Tibial nerve (tissue), 4 donors: ENCODE data around the gene RNF14. TPM values are rescaled to one million over a fixed set of nuclear protein-coding genes. Genes with fewer than 3 reads are reported as not detected.
"Not testable (repeated sequence)": the region's sequence is repeated elsewhere in the genome, so short reads cannot be mapped to it uniquely, and the experiment has no call there.

Source experiments
- DNase-seq, 2 donors: peaks; one replicate each; pipeline ENCODE4 v3.0.0-alpha.2; 2019; ENCODE audit warnings: low spot score in 2 of 2
- H3K27ac ChIP-seq, 4 donors: fragments of 200-600 bp; sonication (generic) in 3 of 4; one replicate each; pipeline ENCODE4 v1.5.1; 2017 to 2019; ENCODE audit warnings: mild to moderate bottlenecking in 1 of 4
- H3K27me3 ChIP-seq, 2 donors: fragments of 200-600 bp; sonication (generic) in 1 of 2; one replicate each; pipeline versions ENCODE4 v1.5.1 to v1.6.0; 2017 to 2019
- H3K36me3 ChIP-seq, 3 donors: fragments of 200-600 bp; sonication (generic); one replicate each; pipeline ENCODE4 v1.5.1; 2018 to 2019
- H3K4me1 ChIP-seq, 4 donors: fragments of 200-600 bp; sonication (generic) in 3 of 4; one replicate each; pipeline ENCODE4 v1.5.1; 2017 to 2019
- H3K4me3 ChIP-seq, 4 donors: fragments of 200-600 bp; sonication (generic) in 3 of 4; one replicate each; pipeline ENCODE4 v1.5.1; 2017 to 2019; ENCODE audit warnings: mild to moderate bottlenecking in 1 of 4, moderate library complexity in 1 of 4
- H3K9me3 ChIP-seq, 4 donors: fragments of 200-600 bp; sonication (generic) in 3 of 4; one replicate each; pipeline ENCODE4 v1.5.1; 2017 to 2019
- EP300 ChIP-seq, 2 donors: sonication (generic); formaldehyde crosslinking; IDR thresholded peaks; one replicate each; pipeline ENCODE4 v1.6.1; 2017; ENCODE audit warnings: antibody characterized with exemption in 2 of 2, mild to moderate bottlenecking in 1 of 2
- POLR2A ChIP-seq, 2 donors: fragments of 450-650 bp; IDR thresholded peaks; one replicate each; pipeline ENCODE4 v1.6.1; 2017; ENCODE audit warnings: antibody characterized with exemption in 2 of 2, mild to moderate bottlenecking in 2 of 2, moderate library complexity in 2 of 2
- WGBS, 2 donors: methylation state at CpG; one replicate each; pipeline ENCODE4 v1.1.5; 2018; 5-methylcytosine and 5-hydroxymethylcytosine counted together
- total RNA-seq, 4 donors: library from RNA; depleted of rRNA; stranded (reverse); fragments of >200 nt; gene quantifications; one replicate each; pipeline ENCODE4 v1.1.0, GENCODE V29; 2016
- TF ChIP-seq, protein P1 (sequence below), 5 experiments: fragments of 200-600 bp in 3 of 5; fragments of 450-650 bp in 2 of 5; sonication (generic) in 3 of 5; IDR thresholded peaks; one replicate each; pipeline ENCODE4 v1.5.1; 2016 to 2019; ENCODE audit warnings: antibody characterized with exemption in 5 of 5, mild to moderate bottlenecking in 3 of 5, moderate library complexity in 2 of 5

The RNF14 gene
- total RNA-seq, 4 donors from 2014 or later = 48.0 to 70.5 (median 57.8) TPM

DNA sequence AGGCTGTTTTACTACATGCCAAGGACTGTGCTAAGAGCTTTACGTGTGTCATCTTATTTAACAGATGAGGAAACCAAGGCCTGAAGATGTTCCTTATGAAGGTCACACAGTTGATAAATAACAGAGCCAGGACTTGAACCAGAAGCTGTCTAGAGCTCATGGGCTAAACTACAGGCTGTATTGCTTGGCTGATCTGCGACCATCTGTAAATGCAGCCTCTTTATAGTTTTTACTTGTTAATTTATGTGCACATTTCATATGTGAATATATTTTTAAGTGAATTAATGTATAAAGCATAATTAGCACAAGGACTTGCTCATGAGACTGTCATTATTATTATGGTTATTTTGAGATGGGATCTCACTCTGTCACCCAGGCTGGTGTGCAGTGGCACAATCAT, 63.2 kb downstream of the RNF14 start:
- H3K27ac ChIP-seq = no peak overlapping the region
- H3K4me3 ChIP-seq = no peak overlapping the region
- H3K27me3 ChIP-seq = no peaks in the 10 kb centered on the region
- no peaks in the 10 kb centered on the region for H3K9me3 ChIP-seq
- no peaks in the 10 kb centered on the region for H3K36me3 ChIP-seq
- 93 to 100% methylated on average over 2 of the region's 2 CpGs for WGBS, 2 donors
- no peaks in the 10 kb centered on the region for H3K4me1 ChIP-seq
- no peak for DNase-seq
- no peak for TF ChIP-seq POLR2A (IDR thresholded peaks at IDR 0.05)
- TF ChIP-seq EP300 (IDR thresholded peaks at IDR 0.05) = no peak
- TF ChIP-seq, protein P1, sequence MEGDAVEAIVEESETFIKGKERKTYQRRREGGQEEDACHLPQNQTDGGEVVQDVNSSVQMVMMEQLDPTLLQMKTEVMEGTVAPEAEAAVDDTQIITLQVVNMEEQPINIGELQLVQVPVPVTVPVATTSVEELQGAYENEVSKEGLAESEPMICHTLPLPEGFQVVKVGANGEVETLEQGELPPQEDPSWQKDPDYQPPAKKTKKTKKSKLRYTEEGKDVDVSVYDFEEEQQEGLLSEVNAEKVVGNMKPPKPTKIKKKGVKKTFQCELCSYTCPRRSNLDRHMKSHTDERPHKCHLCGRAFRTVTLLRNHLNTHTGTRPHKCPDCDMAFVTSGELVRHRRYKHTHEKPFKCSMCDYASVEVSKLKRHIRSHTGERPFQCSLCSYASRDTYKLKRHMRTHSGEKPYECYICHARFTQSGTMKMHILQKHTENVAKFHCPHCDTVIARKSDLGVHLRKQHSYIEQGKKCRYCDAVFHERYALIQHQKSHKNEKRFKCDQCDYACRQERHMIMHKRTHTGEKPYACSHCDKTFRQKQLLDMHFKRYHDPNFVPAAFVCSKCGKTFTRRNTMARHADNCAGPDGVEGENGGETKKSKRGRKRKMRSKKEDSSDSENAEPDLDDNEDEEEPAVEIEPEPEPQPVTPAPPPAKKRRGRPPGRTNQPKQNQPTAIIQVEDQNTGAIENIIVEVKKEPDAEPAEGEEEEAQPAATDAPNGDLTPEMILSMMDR (IDR thresholded peaks at IDR 0.05) = no peak

DNA sequence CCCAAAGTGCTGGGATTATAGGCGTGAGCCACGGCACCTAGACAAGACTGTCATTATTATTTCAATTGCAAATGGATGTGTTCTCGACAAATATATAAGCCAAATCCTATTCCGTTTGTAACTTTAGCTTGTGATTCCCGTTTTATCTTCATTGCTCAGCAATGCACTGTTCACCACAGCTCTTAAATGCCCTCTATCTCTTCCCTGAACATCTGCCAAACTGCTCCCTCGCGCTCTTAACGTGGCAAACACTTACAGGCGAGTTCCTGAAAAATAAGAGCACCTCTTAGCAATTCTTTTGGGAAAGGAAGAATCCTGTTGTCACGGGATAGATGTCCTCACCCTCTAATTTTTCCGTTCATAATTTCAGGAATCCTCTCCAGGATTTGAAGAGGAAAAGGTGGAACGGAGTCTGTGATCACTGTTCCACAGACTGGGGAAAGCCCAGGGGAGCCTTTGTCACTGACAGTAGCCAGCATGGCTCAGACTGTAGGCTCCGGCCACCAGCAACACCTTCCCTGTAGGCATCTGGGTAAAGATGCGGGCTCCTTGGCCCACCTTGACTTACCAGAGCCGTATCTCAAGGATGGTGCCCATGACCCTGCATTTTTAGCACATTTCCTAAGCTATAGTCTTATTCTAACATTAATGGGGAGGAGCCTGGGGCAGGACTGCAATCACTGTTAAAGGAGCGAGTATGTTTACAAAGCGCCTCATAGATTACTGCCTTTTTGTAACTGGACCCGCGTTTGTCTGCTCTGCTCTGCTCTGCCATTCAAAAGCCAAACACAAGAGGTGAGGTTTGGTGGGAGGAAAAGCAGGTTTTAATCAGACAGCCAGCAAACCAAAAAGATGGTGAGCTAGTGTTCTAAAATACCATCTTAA, 64.1 kb downstream of the RNF14 start:
- no peaks in the 10 kb centered on the region for H3K36me3 ChIP-seq
- no peak overlapping the region for H3K27ac ChIP-seq
- TF ChIP-seq POLR2A (IDR thresholded peaks at IDR 0.05) = no peak
- no peak for TF ChIP-seq EP300 (IDR thresholded peaks at IDR 0.05)
- TF ChIP-seq, protein P1 (IDR thresholded peaks at IDR 0.05) = no peak
- H3K4me3 ChIP-seq = no peak overlapping the region
- no peaks in the 10 kb centered on the region for H3K27me3 ChIP-seq
- 79 to 86% methylated on average over 19 of the region's 19 CpGs for WGBS, 2 donors
- no peaks in the 10 kb centered on the region for H3K4me1 ChIP-seq
- no peaks in the 10 kb centered on the region for H3K9me3 ChIP-seq
- DNase-seq = no peak

GRCh38 chr5:142033632-142034567, 65.0 kb downstream of the RNF14 start:
- not testable (repeated sequence) for H3K4me1 ChIP-seq, DNase-seq, H3K4me3 ChIP-seq, H3K27ac ChIP-seq, H3K36me3 ChIP-seq, H3K9me3 ChIP-seq, H3K27me3 ChIP-seq
- 90% methylated on average over 15 of the region's 15 CpGs for WGBS, 2 donors

- Histone ChIP-seq H3K4me1 (no peaks in the 10 kb centered on the region), H3K4me3 (no peak overlapping the region), H3K27ac (no peak overlapping the region), H3K27me3 (no peaks in the 10 kb centered on the region), H3K36me3 (no peaks in the 10 kb centered on the region), H3K9me3 (no peaks in the 10 kb centered on the region)
- no peak for DNase-seq
- TF ChIP-seq EP300 (IDR thresholded peaks at IDR 0.05) (no peak), POLR2A (IDR thresholded peaks at IDR 0.05) (no peak)
- TF ChIP-seq, protein P1 (IDR thresholded peaks at IDR 0.05) = no peak
Measured at GRCh38 chr5:142034994-142035393, 66.1 kb downstream of the RNF14 start.

- Histone ChIP-seq H3K4me3 (no peak overlapping the region), H3K9me3 (no peaks in the 10 kb centered on the region), H3K27ac (no peak overlapping the region), H3K36me3 (no peaks in the 10 kb centered on the region), H3K4me1 (no peaks in the 10 kb centered on the region), H3K27me3 (no peaks in the 10 kb centered on the region)
- DNase-seq = no peak
- WGBS, 2 donors = 91 to 92% methylated on average over 13 of the region's 13 CpGs
- TF ChIP-seq POLR2A (IDR thresholded peaks at IDR 0.05) (no peak), EP300 (IDR thresholded peaks at IDR 0.05) (no peak)
- TF ChIP-seq, protein P1 (IDR thresholded peaks at IDR 0.05) = no peak
Measured at GRCh38 chr5:142036918-142037317, 68.0 kb downstream of the RNF14 start.

GRCh38 chr5:142037599-142037998, 68.7 kb downstream of the RNF14 start:
- not testable (repeated sequence) for H3K4me1 ChIP-seq, H3K9me3 ChIP-seq, H3K36me3 ChIP-seq, H3K27me3 ChIP-seq, H3K4me3 ChIP-seq, DNase-seq, H3K27ac ChIP-seq
- WGBS, 2 donors = 95 to 96% methylated on average over 3 of the region's 3 CpGs
